ENCODE results near the gene CASP2. TPM values are rescaled to one million over a fixed set of nuclear protein-coding genes. Genes with fewer than 3 reads are reported as not detected.
"Not testable (repeated sequence)": the region's sequence is repeated elsewhere in the genome, so short reads cannot be mapped to it uniquely, and the experiment has no call there.

CASP2 gene
- polyA plus RNA-seq, 1 donor: 69.9 TPM

DNA sequence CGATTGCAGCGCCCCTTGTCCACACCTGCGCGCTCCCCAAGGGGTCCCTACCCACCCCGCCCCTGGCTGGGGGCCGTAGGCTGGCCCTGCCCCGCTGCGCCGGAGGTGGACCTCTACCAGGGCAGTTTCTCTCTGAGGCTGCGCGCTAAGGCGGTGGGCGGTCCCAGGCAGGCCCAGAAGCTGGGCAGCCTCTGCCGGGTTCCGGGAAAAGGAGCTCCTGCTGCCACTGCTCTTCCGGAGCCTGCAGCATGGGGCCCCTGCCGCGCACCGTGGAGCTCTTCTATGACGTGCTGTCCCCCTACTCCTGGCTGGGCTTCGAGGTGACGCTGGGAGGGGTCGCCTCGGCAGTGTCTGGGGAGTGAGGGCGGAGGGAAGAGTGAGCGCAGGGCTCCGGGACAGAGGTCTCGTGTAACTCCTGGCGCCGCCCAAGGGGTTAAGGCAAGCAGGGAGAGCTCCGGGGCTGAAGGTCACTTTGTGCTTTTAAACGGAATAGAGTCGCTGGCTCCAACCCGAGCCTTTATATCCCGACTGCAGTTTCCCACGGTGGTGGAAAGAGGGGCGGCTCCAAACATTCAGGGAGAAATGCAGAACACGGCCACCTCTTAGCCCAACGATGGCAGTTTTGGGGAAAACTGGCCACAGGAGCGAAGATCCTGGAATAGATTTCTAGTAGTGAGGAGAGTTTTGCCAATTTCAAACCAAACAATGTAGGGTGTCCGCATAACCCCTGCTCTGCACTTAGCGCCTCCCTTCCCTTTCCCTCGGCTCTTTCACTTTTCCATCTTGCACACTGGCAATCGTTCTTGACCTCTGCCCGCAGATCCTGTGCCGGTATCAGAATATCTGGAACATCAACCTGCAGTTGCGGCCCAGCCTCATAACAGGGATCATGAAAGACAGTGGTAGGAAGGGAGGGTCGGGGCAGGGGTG lies 24.6 kb upstream of the CASP2 start, which contains the start of gene GSTK1:
Gene GSTK1 (plus strand): TSS at position 176 of the 930 bp plus-strand sequence. CDS start 73 bp downstream, at position 249.
- DNase-seq: peak; percentile 67

DNA sequence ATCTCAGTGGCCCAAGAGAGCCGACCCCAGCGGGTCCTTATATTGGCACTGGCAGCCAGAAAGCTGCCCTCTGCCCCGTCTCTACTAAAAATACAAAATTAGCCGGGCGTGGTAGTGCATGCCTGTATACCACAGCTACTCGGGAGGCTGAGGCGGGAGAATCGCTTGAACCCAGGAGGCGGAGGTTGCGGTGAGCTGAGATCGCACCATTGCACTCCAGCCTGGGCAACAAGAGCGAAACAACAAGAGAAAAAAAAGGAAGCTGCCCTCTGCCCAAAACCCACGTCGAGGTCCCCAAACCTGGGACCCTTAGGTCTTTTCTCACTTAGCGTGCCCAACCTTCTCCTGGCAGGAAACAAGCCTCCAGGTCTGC lies 24.0 kb upstream of the CASP2 start:
- not testable (repeated sequence) for DNase-seq

DNA sequence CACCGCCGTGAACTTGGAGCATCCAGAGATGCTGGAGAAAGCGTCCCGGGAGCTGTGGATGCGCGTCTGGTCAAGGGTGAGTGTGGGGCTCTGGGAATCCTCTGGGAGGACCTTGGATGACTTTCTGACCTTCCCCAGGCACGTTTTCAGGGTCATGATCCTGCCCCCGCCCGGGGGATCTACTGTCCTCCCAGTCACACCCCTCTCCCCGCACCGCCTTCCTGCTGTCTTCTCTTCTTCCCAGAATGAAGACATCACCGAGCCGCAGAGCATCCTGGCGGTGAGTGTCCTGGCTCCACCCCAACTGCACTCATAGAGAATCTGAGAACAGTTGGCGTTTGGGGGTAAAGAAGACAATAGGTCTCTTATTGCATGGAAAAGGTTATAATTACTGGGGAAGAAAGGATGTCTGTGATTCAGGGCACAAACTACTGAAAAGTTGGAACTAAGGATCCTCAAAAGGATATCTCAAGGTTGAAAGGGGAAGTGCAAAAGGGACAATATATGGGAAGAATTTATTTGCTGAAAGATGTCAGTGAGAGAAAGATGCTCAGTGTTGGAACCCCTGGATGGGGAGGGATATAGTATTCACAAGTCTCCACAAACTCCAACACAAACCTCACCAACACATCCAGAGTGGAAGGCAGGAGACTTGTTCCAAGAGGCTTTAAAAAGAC lies 23.0 kb upstream of the CASP2 start:
- DNase-seq: no peak

DNA sequence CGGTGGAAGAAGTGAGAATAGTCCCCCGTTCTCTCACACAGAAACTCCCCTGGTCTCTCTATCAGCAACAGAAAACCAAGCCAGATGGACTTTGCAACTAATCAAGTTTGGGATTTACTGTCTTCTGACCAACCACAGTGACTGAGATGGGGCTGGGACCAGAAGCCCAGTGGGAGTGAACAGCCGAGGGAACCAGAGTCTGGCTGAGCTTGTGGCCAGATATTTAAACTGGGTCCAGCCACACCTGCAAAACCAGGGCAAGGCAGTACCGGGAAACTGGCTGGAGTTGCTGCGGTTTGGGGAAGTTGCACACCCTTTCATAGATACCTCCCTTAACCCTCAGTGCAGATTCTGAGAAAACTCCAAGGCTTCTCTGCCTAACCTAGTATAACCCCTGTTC lies 18.9 kb upstream of the CASP2 start:
- DNase-seq: no peak

DNA sequence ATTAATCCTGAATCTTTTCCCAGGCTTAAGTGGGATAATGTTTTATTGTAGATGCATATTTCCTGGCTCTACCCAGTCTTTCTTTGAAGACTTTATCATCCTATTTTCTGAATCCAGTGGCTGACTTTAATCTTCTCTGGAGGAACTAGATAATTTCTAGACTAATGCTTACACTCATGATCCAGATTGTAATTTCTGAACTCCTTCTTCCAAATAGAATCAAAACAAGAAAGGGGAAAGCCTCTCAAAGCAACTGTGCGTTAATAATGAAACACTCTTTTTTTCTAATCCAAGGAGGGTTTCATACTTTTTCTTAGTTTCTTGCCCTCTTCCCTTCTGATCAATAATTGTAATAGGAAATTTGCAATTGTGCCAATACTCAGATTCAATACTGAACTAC lies 16.9 kb upstream of the CASP2 start:
- no peak for DNase-seq

DNA sequence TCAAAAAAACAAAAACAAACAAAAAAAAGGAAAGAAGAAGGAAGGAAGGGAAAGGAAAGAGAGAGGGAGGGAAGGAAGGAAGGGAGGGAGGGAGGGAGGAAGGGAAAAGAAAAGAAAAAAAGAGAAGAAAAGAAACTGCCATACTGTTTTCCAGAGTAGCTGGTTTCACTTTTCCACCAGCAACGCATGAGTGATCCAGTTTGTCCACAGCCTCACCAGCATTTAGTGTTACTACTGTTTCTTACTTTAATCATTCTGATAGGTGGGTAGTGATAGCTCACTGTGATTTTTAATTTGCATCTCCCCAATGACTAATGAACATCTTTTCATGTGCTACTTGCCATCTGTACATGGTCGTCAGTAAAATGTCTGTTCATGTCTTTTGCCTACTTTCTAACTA lies 15.3 kb upstream of the CASP2 start:
- DNase-seq: no peak

DNA sequence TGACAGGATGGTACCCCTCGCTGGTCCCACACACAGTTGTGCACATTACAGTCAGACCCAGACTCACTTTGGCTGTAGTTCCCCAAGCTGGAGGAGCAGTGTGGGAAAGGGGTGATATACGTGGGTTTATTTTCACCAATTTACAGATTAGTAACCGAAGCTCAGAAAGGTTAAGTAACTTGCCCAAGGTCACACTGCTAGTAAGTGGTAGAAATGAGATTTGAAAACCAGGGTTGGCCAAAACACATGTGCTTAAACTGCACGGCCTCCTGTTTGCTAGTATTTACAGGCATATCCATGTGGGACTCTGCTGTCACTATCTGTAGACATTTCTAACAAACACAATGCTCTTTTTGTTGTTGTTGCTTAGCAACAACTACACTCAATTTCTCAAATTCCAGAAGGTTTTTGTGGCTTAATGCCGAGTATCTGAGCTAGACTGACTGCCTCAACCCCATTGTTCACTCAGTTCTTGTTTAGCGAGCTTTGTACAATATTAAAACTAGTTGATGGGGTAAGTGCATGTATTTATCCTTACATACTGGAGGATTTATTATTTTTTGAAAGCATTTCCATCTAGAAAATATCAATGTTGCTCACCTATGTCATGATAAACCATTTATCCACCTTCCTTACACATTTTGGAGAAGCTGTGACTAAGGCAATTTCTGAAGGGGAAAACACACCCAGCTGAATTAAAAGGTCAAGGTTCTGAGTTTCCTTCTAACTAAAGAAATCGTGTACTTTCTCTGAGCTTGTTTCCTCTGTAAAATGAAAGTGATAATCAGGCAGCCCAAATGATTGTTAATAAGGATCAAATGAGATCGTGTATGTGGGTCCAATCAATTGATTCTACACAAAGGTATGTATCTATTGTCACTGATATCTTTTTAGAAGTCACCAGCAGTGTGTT lies 8.7 kb upstream of the CASP2 start:
- DNase-seq: peak; percentile 69

DNA sequence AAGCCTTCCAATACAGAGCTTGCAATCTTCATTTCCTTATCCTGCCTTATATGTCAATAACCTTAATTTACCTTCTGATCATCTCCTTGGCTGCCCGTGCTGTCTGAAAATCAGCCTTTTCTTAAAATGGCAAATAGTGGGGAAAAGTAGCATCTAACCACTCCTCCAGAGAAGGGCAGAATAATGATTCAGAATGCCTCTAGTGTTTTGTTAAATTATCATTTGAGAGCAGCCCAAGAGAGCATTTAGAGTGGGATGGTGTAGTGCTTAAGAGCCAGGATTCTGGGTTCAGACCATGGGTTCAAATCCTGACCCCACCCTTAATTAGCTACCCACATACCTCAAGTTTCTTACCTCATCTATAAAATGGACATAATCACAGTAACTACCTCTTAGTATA lies 8.0 kb upstream of the CASP2 start:
- no peak for DNase-seq

DNA sequence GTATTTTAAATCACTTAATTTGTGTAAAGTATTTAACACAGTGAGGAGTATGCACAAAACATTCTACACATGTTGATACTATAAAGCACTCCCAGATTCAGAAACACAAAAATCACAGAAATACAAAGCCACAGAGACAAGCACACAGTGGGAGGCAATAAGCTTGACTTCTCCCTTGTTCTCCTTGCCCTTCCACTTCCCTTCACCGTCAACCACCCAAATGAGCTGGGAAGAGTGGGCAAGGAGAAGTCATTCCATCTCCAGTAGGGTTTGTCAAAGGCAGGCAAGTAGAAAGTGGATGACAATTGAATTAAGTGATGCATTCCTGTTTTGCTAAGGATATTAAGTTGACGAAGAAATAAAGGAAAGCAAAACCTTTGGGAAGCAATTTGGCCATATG lies 7.6 kb upstream of the CASP2 start:
- no peak for DNase-seq

DNA sequence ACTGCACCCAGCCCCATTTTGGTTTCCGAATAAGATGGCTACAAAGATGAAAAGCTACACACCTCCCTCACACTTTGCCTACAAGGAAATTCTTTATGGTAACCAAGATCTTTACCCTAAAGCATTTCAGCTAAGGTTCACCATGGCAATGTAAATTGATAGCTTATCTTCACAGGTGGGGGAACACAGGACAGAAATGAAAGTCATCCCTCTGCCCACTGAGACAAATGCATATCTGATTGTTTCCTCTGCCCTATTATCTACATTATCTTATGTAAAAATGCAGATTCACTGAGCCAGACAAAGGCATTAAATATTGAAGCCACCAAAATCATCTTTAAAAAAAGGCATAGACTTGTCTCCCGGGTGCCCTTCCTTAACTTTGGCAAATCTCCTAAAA lies 6.6 kb upstream of the CASP2 start:
- no peak for DNase-seq

DNA sequence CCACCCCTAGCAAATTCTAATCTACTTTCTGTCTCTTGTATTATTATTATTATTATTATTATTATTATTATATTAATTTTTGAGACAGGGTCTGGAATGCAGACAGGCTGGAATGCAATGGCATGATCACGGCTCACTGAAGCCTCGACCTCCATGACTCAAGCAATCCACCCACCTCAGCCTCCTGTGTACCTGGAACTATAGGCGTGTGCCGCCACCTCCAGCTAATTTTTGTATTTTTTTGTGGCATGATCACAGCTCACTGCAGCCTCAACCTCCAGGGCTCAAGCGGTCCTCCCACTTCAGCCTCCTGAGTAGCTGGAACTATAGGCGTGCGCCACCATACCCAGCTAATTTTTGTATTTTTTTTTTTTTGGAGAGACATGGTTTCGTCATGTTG lies 6.0 kb upstream of the CASP2 start:
- no peak for DNase-seq

DNA sequence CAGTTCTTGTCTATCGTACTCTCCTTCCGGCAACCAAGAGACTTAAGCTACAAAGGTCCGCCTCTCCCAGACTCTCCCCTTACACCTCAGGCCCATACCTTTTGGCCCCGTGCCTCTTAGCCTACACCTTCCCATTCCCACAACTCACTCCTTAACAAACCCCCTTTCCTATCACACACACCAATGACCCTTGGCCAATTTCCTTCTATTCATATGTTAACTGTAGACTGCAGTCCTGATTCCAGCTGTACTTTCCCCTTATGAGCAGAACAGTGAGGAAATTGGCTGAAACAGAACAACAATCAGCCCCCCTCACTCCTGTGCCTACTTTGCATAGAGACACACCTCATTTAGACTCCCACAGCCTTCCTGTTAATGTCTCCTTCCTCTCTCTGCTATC lies 4.8 kb upstream of the CASP2 start:
- DNase-seq: no peak

DNA sequence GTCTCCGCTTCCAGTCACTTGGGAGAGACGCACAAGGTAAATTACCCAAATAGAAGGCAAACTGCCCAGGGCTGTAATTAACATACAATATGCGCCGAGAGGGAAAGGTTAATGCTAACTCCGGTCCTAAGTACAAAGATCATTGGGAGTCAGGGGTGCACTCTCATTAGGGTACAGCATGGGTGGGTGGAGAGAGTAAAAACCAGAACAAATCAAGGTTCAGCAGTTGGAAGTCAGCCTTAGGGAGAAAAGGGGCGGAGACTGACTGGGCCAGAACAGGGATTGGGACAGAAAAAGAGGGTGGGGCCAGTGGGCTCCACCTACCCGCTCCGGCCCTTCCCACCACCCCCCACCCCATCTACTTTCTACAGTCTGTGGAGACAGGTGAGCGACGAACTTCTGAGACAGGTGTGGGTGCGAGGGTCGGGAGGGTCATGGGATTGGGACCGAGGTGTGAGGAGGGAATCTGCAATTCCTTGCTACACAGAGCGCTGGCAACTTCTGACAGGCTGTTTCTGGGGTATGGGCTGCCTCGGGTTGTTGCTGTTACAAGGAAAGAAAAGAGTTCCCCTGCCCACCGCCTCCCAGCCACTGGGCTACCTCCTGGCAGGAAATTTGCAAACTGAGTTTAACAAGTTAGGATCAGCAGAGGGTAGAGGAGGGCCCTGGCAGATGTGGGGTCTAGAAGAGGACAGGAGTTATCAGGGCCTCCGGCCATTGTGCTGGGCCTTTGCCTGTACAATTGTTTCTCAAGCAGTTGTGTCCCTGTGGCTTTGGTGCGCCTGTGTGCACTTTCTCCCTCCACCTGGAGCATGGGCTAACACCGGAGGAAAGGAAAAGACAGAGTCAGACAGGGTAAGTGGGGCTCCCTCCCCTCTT lies 3.3 kb upstream of the CASP2 start, which contains the start of gene TMEM139:
Gene TMEM139 (plus strand): TSS at position 368 of the 879 bp plus-strand sequence. CDS start 1,000 bp downstream, outside the sequence.
- DNase-seq: peak; percentile 55

DNA sequence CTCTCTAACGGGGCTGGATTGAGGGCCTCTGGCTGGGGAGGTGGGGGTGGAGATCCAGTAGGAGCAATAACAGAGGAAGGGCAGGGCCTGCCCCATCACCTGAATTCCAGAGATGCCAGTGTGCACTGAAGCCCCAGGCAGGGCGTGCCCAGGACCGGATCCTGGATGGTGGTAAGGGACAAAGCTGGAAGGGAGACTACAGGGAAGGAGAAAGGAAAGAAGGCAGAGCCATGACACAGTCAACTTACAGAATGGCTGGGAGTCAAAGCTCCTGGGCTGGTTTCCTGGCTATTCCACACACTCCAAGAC lies 2.7 kb upstream of the CASP2 start:
- no peak for DNase-seq

DNA sequence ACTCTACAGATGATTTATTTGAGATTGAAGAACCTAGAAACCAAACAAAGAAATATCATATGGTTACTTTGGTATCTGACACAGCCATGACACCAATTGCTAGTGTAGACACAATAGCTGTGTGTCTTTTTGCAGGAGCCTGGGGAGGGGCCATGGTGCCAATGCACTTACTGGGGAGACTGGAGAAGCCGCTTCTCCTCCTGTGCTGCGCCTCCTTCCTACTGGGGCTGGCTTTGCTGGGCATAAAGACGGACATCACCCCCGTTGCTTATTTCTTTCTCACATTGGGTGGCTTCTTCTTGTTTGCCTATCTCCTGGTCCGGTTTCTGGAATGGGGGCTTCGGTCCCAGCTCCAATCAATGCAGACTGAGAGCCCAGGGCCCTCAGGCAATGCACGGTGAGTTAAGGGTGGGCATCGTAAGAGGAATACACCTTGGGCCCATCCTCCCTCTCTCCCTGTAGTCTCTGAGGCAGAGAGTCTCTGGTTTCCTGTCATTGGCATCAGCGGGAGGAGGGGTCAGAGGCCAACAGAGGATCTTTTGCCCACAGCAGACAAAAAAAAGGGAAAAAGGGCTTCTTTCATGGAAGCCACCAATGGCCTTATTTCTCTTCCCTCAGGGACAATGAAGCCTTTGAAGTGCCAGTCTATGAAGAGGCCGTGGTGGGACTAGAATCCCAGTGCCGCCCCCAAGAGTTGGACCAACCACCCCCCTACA lies 2.2 kb upstream of the CASP2 start:
- DNase-seq: no peak

DNA sequence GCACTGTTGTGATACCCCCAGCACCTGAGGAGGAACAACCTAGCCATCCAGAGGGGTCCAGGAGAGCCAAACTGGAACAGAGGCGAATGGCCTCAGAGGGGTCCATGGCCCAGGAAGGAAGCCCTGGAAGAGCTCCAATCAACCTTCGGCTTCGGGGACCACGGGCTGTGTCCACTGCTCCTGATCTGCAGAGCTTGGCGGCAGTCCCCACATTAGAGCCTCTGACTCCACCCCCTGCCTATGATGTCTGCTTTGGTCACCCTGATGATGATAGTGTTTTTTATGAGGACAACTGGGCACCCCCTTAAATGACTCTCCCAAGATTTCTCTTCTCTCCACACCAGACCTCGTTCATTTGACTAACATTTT lies 1.6 kb upstream of the CASP2 start:
- DNase-seq: no peak

DNA sequence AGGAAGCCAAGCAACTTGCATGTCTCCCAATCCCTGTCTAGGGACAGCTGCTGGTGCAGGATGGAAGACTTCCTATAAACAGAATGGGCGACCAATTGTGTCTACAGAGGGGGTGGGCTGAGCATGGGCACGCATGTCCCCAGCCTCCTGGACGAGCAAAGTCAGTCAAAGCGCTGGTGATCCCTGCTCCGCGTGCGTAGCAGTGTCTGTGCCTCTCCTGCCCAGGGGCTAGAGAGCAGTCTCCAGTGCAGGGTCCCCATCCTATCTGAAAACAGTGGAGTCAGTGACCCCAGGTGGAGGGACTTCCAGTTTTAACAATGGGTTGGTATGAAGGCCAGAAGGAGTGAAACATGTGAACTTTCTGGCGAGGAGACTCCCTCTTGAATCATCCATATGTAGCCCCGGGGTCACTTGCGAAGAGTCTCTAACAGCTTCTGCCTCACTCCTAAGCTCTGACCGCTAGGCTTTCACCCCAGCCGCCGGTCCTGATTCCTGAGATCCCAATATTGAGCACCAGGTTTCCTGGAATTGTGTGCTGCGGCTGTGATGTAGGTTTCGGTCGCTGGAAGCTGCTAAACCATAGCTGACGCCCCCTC lies 714 bp upstream of the CASP2 start:
- DNase-seq: no peak

DNA sequence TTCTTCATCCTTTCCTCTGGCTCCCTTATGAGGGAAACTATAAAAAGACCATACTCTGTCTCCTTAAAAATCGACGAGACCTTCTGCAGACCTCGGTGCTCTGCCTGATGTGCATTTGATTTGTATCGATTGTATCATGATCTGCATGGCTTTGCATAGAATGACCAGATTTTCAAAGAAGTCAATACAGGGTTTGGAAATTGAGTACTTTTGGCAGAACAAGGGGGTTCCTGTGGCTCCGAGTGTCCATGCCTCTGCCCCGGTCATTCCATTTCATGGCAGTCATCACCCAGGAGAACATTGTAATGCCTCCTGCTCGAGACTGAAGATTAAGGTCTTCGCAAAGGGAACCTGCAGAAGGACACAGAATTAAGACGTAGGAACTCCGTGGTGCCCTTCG lies 685 bp downstream of the CASP2 start:
- no peak for DNase-seq

DNA sequence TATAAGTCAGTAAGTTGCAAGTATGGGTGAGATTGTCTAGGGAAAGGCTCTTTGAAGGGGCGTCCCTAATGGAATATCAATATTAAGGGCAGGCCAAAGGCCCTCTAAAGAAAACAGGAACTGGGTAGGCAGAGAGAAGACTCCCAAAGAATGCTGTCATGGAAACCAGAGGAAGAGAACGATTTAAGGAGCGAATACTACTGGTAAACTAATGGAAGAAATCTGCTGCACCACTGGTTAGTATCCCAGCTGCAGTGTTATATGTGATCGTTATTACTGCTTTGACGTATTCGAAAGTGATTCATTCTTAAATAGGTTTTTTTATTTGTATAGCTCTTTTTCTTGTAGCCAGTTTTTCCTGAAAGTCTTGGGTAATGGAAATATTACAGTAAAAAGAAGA lies 1.3 kb downstream of the CASP2 start:
- no peak for DNase-seq

DNA sequence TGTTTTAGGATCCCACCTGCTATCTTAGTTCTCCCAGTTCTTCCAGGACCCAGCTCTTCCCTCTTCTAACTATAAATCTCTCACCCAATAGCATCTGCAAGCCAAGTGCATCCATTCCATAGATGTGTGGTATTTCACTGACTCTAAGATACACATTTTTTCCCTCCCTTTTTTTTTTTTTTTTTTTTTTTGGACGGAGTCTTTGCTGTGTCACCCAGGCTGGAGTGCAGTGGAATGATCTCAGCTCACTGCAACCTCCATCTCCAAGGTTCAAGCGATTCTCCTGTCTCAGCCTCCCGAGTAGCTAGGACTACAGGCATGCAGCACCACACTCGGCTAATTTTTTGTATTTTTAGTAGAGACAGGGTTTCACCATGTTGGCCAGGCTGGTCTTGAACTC lies 1.7 kb downstream of the CASP2 start:
- DNase-seq: not testable (repeated sequence)
